H1 (cell line): ENCODE results near the gene IQSEC3. TPM values are rescaled to one million over a fixed set of nuclear protein-coding genes. Genes with fewer than 3 reads are reported as not detected.

Experiments
- CTCF ChIA-PET: fragments of 300-600 bp; sonication (Branson Sonifier 250); formaldehyde crosslinking; loops from one replicate; lab custom pipeline; 2021; ENCODE audit not compliant: partially characterized antibody; lab: Charles Lee
- POLR2A ChIA-PET: fragments of 300-600 bp; sonication (Branson Sonifier 250); formaldehyde crosslinking; loops from one replicate; lab custom pipeline; 2021; ENCODE audit warnings: inconsistent platforms; ENCODE audit not compliant: partially characterized antibody; lab: Charles Lee
- DNase-seq, 2 experiments: peaks; one replicate each; pipeline versions ENCODE4 v3.0.0 to v3.0.0-alpha.2; 2010 to 2022; ENCODE audit warnings: low spot score in 2 of 2, low read depth in 1 of 2, mixed read lengths in 1 of 2
- FAIRE-seq: peaks from 2 replicates; lab custom pipeline; 2011; peaks lifted over from hg19 to GRCh38; lab: Jason Lieb, UNC
- H2AFZ ChIP-seq: 2 replicates; pipeline ENCODE4 v1.8.1; 2012; ENCODE audit warnings: low read length, inconsistent platforms
- H2AK5ac ChIP-seq: 2 replicates; pipeline ENCODE4 v1.6.1; 2013; ENCODE audit warnings: low read depth, low read length
- H2BK120ac ChIP-seq: replicated peaks from 2 replicates; pipeline ENCODE3; 2013; ENCODE audit warnings: low read depth, low read length, inconsistent platforms
- H2BK12ac ChIP-seq: 2 replicates; pipeline ENCODE4 v1.6.1; 2013; ENCODE audit warnings: low read depth, low read length
- H2BK15ac ChIP-seq: 2 replicates; pipeline ENCODE4 v1.6.1; 2013; ENCODE audit warnings: low read length
- H2BK20ac ChIP-seq: 2 replicates; pipeline ENCODE4 v1.6.1; 2013; ENCODE audit warnings: low read length
- H2BK5ac ChIP-seq: 2 replicates; pipeline ENCODE4 v1.6.1; 2013; ENCODE audit warnings: low read depth, low read length
- H3K14ac ChIP-seq: 2 replicates; pipeline ENCODE4 v1.6.1; 2013; ENCODE audit warnings: inconsistent platforms; ENCODE audit not compliant: insufficient read length
- H3K18ac ChIP-seq: 2 replicates; pipeline ENCODE4 v1.6.1; 2013; ENCODE audit warnings: low read length; ENCODE audit errors: extremely low read depth
- H3K23ac ChIP-seq: 2 replicates; pipeline ENCODE4 v1.6.1; 2013; ENCODE audit warnings: inconsistent platforms; ENCODE audit not compliant: insufficient read length
- H3K23me2 ChIP-seq: 2 replicates; pipeline ENCODE4 v1.6.1; 2013; ENCODE audit warnings: low read depth, low read length
- H3K27ac ChIP-seq: 2 replicates; pipeline ENCODE4 v1.6.1; 2011; ENCODE audit warnings: low read depth, low read length, inconsistent platforms
- H3K27me3 ChIP-seq, 4 experiments: replicated peaks in 1 of 4; 1 replicate in 1 of 4; 2 replicates in 3 of 4; pipeline versions ENCODE4 v1.6.1 to v1.8.1; 2011 to 2013; ENCODE audit warnings: low read length in 3 of 4, mild to moderate bottlenecking in 3 of 4, inconsistent platforms in 2 of 4, mixed read lengths in 2 of 4, moderate library complexity in 1 of 4; ENCODE audit not compliant: control insufficient read depth in 3 of 4, insufficient read depth in 3 of 4; ENCODE audit errors: extremely low read depth in 1 of 4
- H3K36me3 ChIP-seq, 4 experiments: 2 replicates each; pipeline versions ENCODE4 v1.6.1 to v1.8.1; 2011 to 2013; ENCODE audit warnings: mild to moderate bottlenecking in 4 of 4, low read length in 3 of 4, moderate library complexity in 2 of 4, control low read depth in 1 of 4, inconsistent platforms in 1 of 4; ENCODE audit not compliant: insufficient read depth in 4 of 4, control insufficient read depth in 2 of 4
- H3K4ac ChIP-seq: replicated peaks from 2 replicates; pipeline ENCODE3; 2013; ENCODE audit warnings: low read length, low read depth, mixed read lengths, inconsistent platforms; ENCODE audit not compliant: insufficient read length
- H3K4me1 ChIP-seq, 4 experiments: replicated peaks in 1 of 4; 1 replicate in 1 of 4; 2 replicates in 3 of 4; pipeline versions ENCODE4 v1.6.1 to v1.8.1; 2011 to 2013; ENCODE audit warnings: low read length in 3 of 4, inconsistent platforms in 2 of 4, mixed read lengths in 1 of 4; ENCODE audit not compliant: insufficient read depth in 4 of 4, control insufficient read depth in 3 of 4
- H3K4me2 ChIP-seq, 2 experiments: 2 replicates each; pipeline versions ENCODE4 v1.6.1 to v1.8.1; 2011 to 2013; ENCODE audit warnings: low read depth in 2 of 2, low read length in 2 of 2, control low read depth in 1 of 2, inconsistent platforms in 1 of 2, mild to moderate bottlenecking in 1 of 2; ENCODE audit not compliant: insufficient read depth in 1 of 2
- H3K4me3 ChIP-seq, 4 experiments: fragments of 200-600, 300-600 bp in 1 of 4; sonication (generic), shearing (Covaris generic), sonication (Bioruptor Twin) in 1 of 4; 2 replicates each; pipeline versions ENCODE4 v1.5.1 to v1.8.1; 2011 to 2016; ENCODE audit warnings: low read length in 4 of 4, low read depth in 3 of 4, control low read depth in 2 of 4, inconsistent platforms in 2 of 4, mild to moderate bottlenecking in 2 of 4, mixed read lengths in 1 of 4, moderate library complexity in 1 of 4; ENCODE audit not compliant: insufficient read depth in 2 of 4; ENCODE audit errors: extremely low read depth in 1 of 4
- H3K56ac ChIP-seq: replicated peaks from 2 replicates; pipeline ENCODE3; 2013; ENCODE audit warnings: low read depth, mild to moderate bottlenecking, mixed read lengths, low read length, inconsistent platforms; ENCODE audit not compliant: insufficient read length
- H3K79me1 ChIP-seq: 2 replicates; pipeline ENCODE4 v1.6.1; 2013; ENCODE audit warnings: low read depth, low read length, control low read depth
- H3K79me2 ChIP-seq, 2 experiments: 2 replicates each; pipeline versions ENCODE4 v1.6.1 to v1.8.1; 2012 to 2013; ENCODE audit warnings: low read length in 2 of 2, mild to moderate bottlenecking in 2 of 2, inconsistent platforms in 1 of 2; ENCODE audit not compliant: insufficient read depth in 2 of 2, control insufficient read depth in 1 of 2
- H3K9ac ChIP-seq, 4 experiments: replicated peaks in 1 of 4; 1 replicate in 1 of 4; 2 replicates in 3 of 4; pipeline versions ENCODE4 v1.6.1 to v1.8.1; 2011 to 2013; ENCODE audit warnings: low read depth in 3 of 4, low read length in 3 of 4, control low read depth in 2 of 4, mild to moderate bottlenecking in 2 of 4, moderate library complexity in 2 of 4, inconsistent platforms in 1 of 4; ENCODE audit errors: extremely low read depth in 1 of 4
- H3K9me3 ChIP-seq, 2 experiments: 2 replicates each; pipeline versions ENCODE4 v1.6.1 to v1.8.1; 2012 to 2013; ENCODE audit warnings: mild to moderate bottlenecking in 2 of 2, moderate library complexity in 2 of 2, control low read depth in 1 of 2, inconsistent platforms in 1 of 2, low read depth in 1 of 2, low read length in 1 of 2, mixed read lengths in 1 of 2; ENCODE audit not compliant: insufficient read depth in 2 of 2
- H4K20me1 ChIP-seq, 2 experiments: replicated peaks in 1 of 2; 2 replicates each; pipeline versions ENCODE3 to v1.8.1; 2011 to 2013; ENCODE audit warnings: inconsistent platforms in 2 of 2, low read length in 2 of 2, mild to moderate bottlenecking in 1 of 2; ENCODE audit not compliant: insufficient read depth in 2 of 2, control insufficient read depth in 1 of 2
- H4K5ac ChIP-seq: 2 replicates; pipeline ENCODE4 v1.6.1; 2013; ENCODE audit warnings: low read length, low read depth, mixed read lengths, inconsistent platforms; ENCODE audit not compliant: insufficient read length
- H4K8ac ChIP-seq: 2 replicates; pipeline ENCODE4 v1.8.0; 2013; ENCODE audit warnings: mild to moderate bottlenecking, moderate library complexity, low read length, inconsistent platforms; ENCODE audit not compliant: insufficient read depth; ENCODE audit errors: extremely low read depth
- H4K91ac ChIP-seq: replicated peaks from 2 replicates; pipeline ENCODE3; 2013; ENCODE audit warnings: low read length, mixed read lengths, inconsistent platforms; ENCODE audit not compliant: insufficient read length
- POU5F1 ChIP-seq: IDR thresholded peaks from 2 replicates; pipeline ENCODE4 v1.6.1; 2011; ENCODE audit warnings: low read depth, mild to moderate bottlenecking, low read length, moderate library complexity
- WGBS, 2 experiments: shearing (Covaris generic) in 1 of 2; methylation state at CpG; one replicate each; pipeline versions ENCODE4 v1.1.6 to v1.1.7; 2013 to 2015; ENCODE audit warnings: low lambda C conversion rate in 2 of 2, mixed read lengths in 2 of 2, inconsistent platforms in 1 of 2, low coverage in 1 of 2, missing lambda C conversion rate in 1 of 2; ENCODE audit not compliant: insufficient replicate concordance in 2 of 2, insufficient coverage in 1 of 2, insufficient read length in 1 of 2; ENCODE audit errors: extremely low coverage in 1 of 2, missing lambda C conversion rate in 1 of 2; 5-methylcytosine and 5-hydroxymethylcytosine counted together
- polyA plus RNA-seq, 7 experiments: library from polyadenylated mRNA; depleted of rRNA in 3 of 7; stranded (reverse) in 5 of 7; unstranded in 2 of 7; fragments of >200 nt in 5 of 7; fragments of 200-250 nt in 2 of 7; gene quantifications; 1 replicate in 5 of 7; 2 replicates in 1 of 7; 4 replicates in 1 of 7; pipeline versions ENCODE4 v1.2.1 to v1.2.3, GENCODE V29; 2011 to 2013; ENCODE audit warnings: missing spikeins in 2 of 7, mixed read lengths in 2 of 7
- total RNA-seq: library from RNA; stranded (reverse); fragmentation: NEBNext Ultra II Directional; extraction: Animal tissue kit (Norgen Biotek cat#: 25700); gene quantifications from 2 replicates; pipeline ENCODE4 v1.2.1, GENCODE V29; 2021

IQSEC3 gene
- total and polyA plus RNA-seq, 2 of the 8 experiments (the other 6 are each of a cell fraction or from before 2014, with no cell fraction given), result 1.2 to 3.1 TPM

DNA sequence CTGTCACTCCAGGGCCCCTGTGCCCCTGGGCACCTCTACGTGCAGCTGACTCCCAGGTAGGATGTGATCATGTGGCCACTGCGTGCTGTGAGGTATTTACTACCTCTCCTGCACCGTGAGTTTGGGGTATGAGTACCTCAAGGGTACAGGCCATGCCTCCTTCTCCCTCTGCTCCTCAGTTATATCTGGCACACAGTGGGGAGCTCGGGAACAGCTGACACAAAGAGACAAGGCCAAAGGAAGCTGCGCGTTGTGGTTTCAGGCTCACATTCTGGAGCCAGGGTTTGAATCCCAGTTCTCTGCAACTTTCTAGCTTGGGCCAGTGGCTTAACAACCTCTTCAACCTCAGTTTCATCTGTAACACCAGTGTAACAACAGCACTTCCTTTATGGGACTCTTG is 155.2 kb downstream of the IQSEC3 start:
- no peaks in the 10 kb centered on the region for H3K79me2 ChIP-seq
- no peak overlapping the region for H2BK120ac ChIP-seq
- no peak overlapping the region for H3K4me3 ChIP-seq
- H3K14ac ChIP-seq, result no peak overlapping the region
- no peak overlapping the region for H4K91ac ChIP-seq
- H3K4me2 ChIP-seq, result no peak overlapping the region
- H3K18ac ChIP-seq, result no peak overlapping the region
- no peak overlapping the region; the same call in 1 of the 2 replicates for H2BK12ac ChIP-seq
- H3K4ac ChIP-seq, result no peak overlapping the region
- H3K9me3 ChIP-seq, result no peaks in the 10 kb centered on the region
- H2AFZ ChIP-seq, result no peak overlapping the region
- no peak overlapping the region for H3K27ac ChIP-seq
- no peak overlapping the region for H2BK5ac ChIP-seq
- ChIA-PET CTCF (interaction anchor here (2.3 to 6.9 kb wide), 9 partner anchors 10 to 69 kb away, joined by 5 to 101 read pairs (median 28); no protein-coding TSS in a partner anchor), POLR2A (interaction anchor here (1.7 kb wide), 1 partner anchor 9 kb away, joined by 4 read pairs; no protein-coding TSS in a partner anchor)
- peaks cover 4% of the 10 kb centered on the region; the same call in 1 of the 2 replicates for H3K23me2 ChIP-seq
- FAIRE-seq (no peak), DNase-seq (no peak)
- H3K79me1 ChIP-seq, result no peaks in the 10 kb centered on the region
- H2BK20ac ChIP-seq, result no peak overlapping the region
- no peak overlapping the region for H2AK5ac ChIP-seq
- H3K23ac ChIP-seq, result no peak overlapping the region
- H4K5ac ChIP-seq, result no peak overlapping the region
- WGBS, 2 experiments, result 90% methylated on average over 6 of the region's 6 CpGs; no CpG with 5 or more reads in 1 of the 2 experiments
- no peak overlapping the region for H3K56ac ChIP-seq
- H3K36me3 ChIP-seq, result no peaks in the 10 kb centered on the region
- no peak overlapping the region for H3K9ac ChIP-seq
- no peaks in the 10 kb centered on the region for H4K20me1 ChIP-seq
- peaks cover 0 to 11% (median 9%) of the 10 kb centered on the region in 4 experiments; a peak in 6 of 7 replicates for H3K4me1 ChIP-seq
- H4K8ac ChIP-seq, result no peak overlapping the region
- H2BK15ac ChIP-seq, result no peak overlapping the region; the same call in 1 of the 2 replicates
- H3K27me3 ChIP-seq, result no peaks in the 10 kb centered on the region; a peak in 1 of 7 replicates
- no peak for TF ChIP-seq POU5F1
